ENCODE data around the gene OSBPL8.
"Not testable (repeated sequence)": the region's sequence is repeated elsewhere in the genome, so short reads cannot be mapped to it uniquely, and the experiment has no call there.

Gene OSBPL8

DNA sequence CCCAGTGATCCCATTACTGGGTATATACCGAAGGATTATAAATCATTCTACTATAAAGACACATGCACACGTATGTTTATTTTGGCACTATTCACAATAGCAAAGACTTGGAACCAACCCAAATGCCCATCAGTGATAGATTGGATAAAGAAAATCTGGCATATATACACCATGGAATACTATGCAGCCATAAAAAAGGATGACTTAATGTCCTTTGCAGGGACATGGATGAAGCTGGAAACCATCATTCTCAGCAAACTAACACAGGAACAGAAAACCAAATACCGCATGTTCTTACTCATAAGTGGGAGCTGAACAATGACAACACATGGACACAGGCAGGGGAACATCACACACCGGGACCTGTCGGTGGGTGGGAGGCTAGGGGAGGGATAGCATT lies 195.4 kb downstream of the OSBPL8 start:
- not testable (repeated sequence) for H3K27me3 ChIP-seq (ENCODE audit: insufficient read depth, low read length); H3K4me3 ChIP-seq (ENCODE audit: low read length); H3K27ac ChIP-seq (ENCODE audit: low read depth, low read length); H3K9me3 ChIP-seq (ENCODE audit: insufficient read depth, low read depth, low read length); H3K4me1 ChIP-seq (ENCODE audit: insufficient read depth, low read length); H3K9ac ChIP-seq (ENCODE audit: low read depth, low read length)
- 97% methylated on average over 5 of the region's 5 CpGs for WGBS
- H3K36me3 ChIP-seq (ENCODE audit: insufficient read depth, low read length), result peaks cover 44% of the 10 kb centered on the region

DNA sequence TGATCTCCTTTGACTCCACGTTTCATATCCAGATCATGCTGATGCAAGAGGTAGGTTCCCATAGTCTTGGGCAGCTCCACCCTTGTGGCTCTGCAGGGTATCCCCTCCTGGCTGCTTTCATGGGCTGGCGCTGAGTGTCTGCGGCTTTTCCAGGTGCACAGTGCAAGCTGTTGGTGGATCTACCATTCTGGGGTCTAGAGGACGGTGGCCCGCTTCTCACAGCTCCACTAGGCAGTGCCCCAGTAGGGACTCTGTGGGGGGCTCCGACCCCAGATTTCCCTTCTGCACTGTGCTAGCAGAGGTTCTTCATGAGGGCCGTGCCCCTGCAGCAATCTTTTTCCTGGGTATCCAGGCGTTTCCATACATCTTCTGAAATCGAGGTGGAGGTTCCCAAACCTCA lies 199.3 kb downstream of the OSBPL8 start:
- no peak overlapping the region for H3K4me3 ChIP-seq (ENCODE audit: low read length)
- H3K27ac ChIP-seq (ENCODE audit: low read depth, low read length), result no peak overlapping the region
- no peaks in the 10 kb centered on the region for H3K9me3 ChIP-seq (ENCODE audit: insufficient read depth, low read depth, low read length)
- 95% methylated on average over 9 of the region's 9 CpGs for WGBS
- H3K4me1 ChIP-seq (ENCODE audit: insufficient read depth, low read length), result no peaks in the 10 kb centered on the region
- H3K9ac ChIP-seq (ENCODE audit: low read depth, low read length), result no peak overlapping the region
- H3K27me3 ChIP-seq (ENCODE audit: insufficient read depth, low read length), result no peaks in the 10 kb centered on the region
- H3K36me3 ChIP-seq (ENCODE audit: insufficient read depth, low read length), result peaks cover 42% of the 10 kb centered on the region

DNA sequence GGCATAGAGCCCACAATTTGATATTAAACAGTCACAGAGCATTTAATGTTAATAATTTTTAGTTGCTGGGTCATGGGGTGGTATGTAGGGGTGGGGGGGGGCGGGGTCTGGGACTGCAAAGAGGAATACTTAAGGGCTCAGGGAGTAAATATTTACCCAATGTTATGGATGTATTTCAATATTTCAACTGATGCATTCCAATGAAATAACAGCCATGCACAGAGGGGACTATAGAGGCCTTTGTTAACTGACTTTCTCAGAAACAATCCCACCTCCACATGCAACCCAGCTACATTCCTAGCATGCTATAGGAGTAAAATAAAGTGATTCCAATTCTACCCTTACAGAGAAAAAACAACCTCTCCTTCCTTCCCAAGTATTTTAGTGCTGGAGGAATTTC lies 203.5 kb downstream of the OSBPL8 start:
- Histone ChIP-seq H3K9me3 (ENCODE audit: insufficient read depth, low read depth, low read length) (no peaks in the 10 kb centered on the region), H3K9ac (ENCODE audit: low read depth, low read length) (no peak overlapping the region), H3K27me3 (ENCODE audit: insufficient read depth, low read length) (no peaks in the 10 kb centered on the region), H3K4me3 (ENCODE audit: low read length) (no peak overlapping the region), H3K4me1 (ENCODE audit: insufficient read depth, low read length) (no peaks in the 10 kb centered on the region), H3K27ac (ENCODE audit: low read depth, low read length) (no peak overlapping the region), H3K36me3 (ENCODE audit: insufficient read depth, low read length) (peaks cover 43% of the 10 kb centered on the region)
- WGBS, result 100% methylated on average over 1 of the region's 1 CpG

DNA sequence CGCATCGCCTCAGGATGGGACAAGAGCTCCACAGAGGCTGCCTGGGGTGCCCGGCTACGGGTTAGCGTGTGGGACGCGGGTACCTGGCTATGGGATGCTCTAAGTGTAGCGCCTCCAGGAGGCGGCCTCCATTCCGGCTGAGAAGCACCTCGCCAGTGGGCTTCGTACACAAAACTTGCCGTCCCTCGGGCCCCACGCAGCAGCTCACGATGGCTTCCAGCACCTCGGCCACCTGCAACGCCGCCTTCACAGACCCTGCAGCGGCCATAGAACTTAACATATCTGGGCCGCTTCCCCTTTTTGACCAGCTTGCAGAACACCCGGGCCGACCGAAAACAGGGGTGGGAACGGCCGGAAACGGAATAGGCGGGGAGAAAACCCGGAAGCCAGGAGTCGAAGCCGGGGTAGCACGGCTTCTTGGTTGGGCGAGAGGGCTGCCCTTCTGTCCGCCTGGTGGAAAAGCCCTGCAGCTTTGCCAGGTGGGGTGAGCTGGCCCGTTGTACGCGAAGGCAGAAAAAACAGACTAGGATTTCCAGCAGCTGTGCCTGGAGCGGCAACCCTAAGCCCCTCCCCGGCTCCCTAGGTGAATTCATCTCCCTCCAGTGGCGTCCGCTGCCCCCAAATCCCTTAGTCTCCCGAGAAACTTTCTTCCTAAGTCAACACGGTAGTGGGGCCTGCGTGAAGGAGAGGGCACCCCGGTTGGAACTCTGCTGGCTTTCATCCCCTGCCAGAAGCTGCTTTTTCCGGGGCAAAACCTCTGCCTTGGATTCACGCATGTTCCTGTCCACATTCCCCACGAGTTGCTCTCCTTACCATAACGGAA lies 211.3 kb downstream of the OSBPL8 start, which contains the start of gene BBS10:
Gene BBS10 (minus strand): TSS at position 337 of the 823 bp plus-strand sequence. CDS start 57 bp downstream, at position 280.
- Histone ChIP-seq H3K9me3 (ENCODE audit: insufficient read depth, low read depth, low read length) (no peaks in the 10 kb centered on the region), H3K9ac (ENCODE audit: low read depth, low read length) (peak within 1 kb of the TSS; percentile 90), H3K27me3 (ENCODE audit: insufficient read depth, low read length) (no peaks in the 10 kb centered on the region), H3K27ac (ENCODE audit: low read depth, low read length) (peak within 1 kb of the TSS; percentile 87), H3K4me3 (ENCODE audit: low read length) (peak within 1 kb of the TSS; percentile 94), H3K36me3 (ENCODE audit: insufficient read depth, low read length) (peaks cover 11% of the 10 kb centered on the region; the same call in 1 of the 2 replicates), H3K4me1 (ENCODE audit: insufficient read depth, low read length) (peaks cover 11% of the 10 kb centered on the region)
- 6% methylated on average over 49 of the region's 49 CpGs for WGBS

DNA sequence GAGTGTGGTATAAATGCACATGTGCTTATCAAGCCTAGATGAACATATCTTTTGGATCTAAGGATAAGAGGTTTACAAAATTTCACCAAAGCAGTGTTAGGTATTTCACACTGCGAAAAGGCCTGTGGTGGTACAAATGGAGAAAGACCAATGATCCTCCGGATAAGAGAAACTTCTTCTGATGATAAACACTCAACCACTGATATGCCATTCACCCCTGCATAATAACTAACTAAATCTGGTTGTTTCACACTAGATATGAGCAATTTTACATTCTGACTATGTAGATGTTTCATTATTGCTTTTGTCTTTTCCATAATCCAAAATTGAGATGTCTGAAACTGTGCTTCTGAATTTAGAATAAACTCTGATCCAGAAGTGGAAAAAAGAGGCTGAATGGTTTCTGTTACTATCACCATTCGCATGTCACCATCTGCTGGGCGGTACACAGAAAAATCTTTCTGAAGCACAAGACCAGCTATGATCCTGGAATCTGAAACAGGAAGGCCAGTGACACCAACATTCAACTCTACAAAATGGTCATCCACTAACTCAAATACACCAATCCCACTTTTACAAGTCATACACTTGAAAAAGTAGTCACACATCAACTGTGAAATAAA lies 212.7 kb downstream of the OSBPL8 start:
- H3K27ac ChIP-seq (ENCODE audit: low read depth, low read length), result no peak overlapping the region

DNA sequence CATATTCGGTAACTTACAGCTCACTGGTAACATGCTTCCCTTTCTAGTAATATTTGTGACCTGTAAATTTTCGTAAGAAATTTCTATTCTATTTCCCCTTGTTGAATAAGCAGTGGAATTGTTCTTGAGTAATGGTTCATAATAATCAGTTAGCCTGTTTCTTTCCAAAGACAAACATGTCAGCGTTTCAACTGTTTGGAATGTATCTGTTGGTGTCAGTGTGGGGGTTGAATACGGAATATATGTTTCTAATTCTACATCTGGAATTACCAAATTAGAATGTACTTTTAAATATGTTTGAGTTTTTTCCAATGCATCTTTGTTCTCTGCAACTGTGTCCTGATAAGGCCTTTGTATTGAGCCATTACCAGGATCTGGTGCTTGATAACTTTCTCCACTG lies 213.3 kb downstream of the OSBPL8 start:
- Histone ChIP-seq H3K27me3 (ENCODE audit: insufficient read depth, low read length) (no peaks in the 10 kb centered on the region), H3K9ac (ENCODE audit: low read depth, low read length) (no peak overlapping the region), H3K36me3 (ENCODE audit: insufficient read depth, low read length) (peaks cover 11% of the 10 kb centered on the region; the same call in 1 of the 2 replicates), H3K4me1 (ENCODE audit: insufficient read depth, low read length) (peaks cover 11% of the 10 kb centered on the region), H3K9me3 (ENCODE audit: insufficient read depth, low read depth, low read length) (no peaks in the 10 kb centered on the region), H3K27ac (ENCODE audit: low read depth, low read length) (no peak overlapping the region), H3K4me3 (ENCODE audit: low read length) (no peak overlapping the region)
- WGBS, result 96% methylated on average over 3 of the region's 4 CpGs

More for the DNA sequence above, 212.7 kb downstream of the OSBPL8 start:
- no peaks in the 10 kb centered on the region for H3K9me3 ChIP-seq (ENCODE audit: insufficient read depth, low read depth, low read length)
- no peaks in the 10 kb centered on the region for H3K27me3 ChIP-seq (ENCODE audit: insufficient read depth, low read length)
- peak overlapping the region; percentile 94 for H3K4me3 ChIP-seq (ENCODE audit: low read length)
- H3K4me1 ChIP-seq (ENCODE audit: insufficient read depth, low read length), result peaks cover 11% of the 10 kb centered on the region
- 0 out of 2 replicates have a peak overlapping the region, but pooled peaks have one; percentile 90 for H3K9ac ChIP-seq (ENCODE audit: low read depth, low read length)
- H3K36me3 ChIP-seq (ENCODE audit: insufficient read depth, low read length), result peaks cover 11% of the 10 kb centered on the region; the same call in 1 of the 2 replicates
- 94% methylated on average over 4 of the region's 4 CpGs for WGBS

DNA sequence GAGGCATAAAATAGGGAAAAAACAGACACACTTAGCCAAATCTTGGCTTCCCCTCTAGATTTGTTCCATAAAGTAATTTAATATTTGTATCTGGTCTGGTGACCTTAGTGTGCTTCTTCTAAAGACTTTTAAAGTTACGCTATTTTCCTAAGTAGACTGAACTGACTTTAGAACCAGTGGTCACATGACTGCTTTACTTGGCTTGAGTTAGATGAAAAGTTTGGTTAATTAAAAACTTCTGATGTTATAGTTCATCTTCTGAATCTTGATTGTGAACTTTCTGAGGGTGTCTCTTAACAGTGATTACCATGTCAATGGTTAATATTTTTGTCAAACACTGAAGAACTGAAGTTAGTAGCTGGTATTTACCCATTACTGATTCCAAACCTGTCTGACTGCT lies 214.0 kb downstream of the OSBPL8 start:
- H3K36me3 ChIP-seq (ENCODE audit: insufficient read depth, low read length), result peaks cover 11% of the 10 kb centered on the region; the same call in 1 of the 2 replicates
- 100% methylated on average over 1 of the region's 1 CpG for WGBS
- H3K4me1 ChIP-seq (ENCODE audit: insufficient read depth, low read length), result peaks cover 11% of the 10 kb centered on the region
- no peaks in the 10 kb centered on the region for H3K27me3 ChIP-seq (ENCODE audit: insufficient read depth, low read length)
- H3K4me3 ChIP-seq (ENCODE audit: low read length), result no peak overlapping the region
- H3K9ac ChIP-seq (ENCODE audit: low read depth, low read length), result no peak overlapping the region
- H3K9me3 ChIP-seq (ENCODE audit: insufficient read depth, low read depth, low read length), result no peaks in the 10 kb centered on the region
- H3K27ac ChIP-seq (ENCODE audit: low read depth, low read length), result no peak overlapping the region

DNA sequence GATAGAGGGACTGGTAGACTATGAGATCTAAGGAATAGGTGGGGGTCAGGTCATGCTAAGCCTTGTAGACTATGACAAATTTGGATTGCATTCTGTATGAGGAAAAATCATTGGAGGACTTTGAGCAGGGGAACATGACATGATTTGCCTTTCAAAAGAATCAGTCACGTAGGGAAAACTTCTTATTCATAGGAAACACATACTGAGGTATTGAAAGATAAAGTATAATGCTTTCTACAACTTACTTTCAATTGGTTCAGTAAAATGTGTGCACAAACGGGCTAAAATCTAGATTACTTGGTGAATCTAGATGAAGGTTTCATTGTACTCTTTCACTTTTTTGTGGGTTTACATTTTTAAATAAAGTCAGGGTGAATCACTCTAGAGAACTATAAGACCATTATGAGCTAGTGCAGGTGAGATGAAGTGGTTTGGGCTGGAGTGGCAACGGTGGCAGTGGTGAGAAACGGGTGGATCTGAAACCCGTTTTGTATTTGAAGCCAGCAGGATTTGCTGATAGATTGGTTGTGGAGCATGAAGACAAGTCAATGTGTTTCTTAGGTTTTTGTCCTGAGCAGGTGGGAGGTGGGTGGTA lies 218.0 kb downstream of the OSBPL8 start:
- 0 out of 2 replicates have a peak, but pooled peaks cover under 1% of the 10 kb centered on the region for H3K4me1 ChIP-seq (ENCODE audit: insufficient read depth, low read length)
- no peaks in the 10 kb centered on the region for H3K27me3 ChIP-seq (ENCODE audit: insufficient read depth, low read length)
- H3K27ac ChIP-seq (ENCODE audit: low read depth, low read length), result no peak overlapping the region
- H3K4me3 ChIP-seq (ENCODE audit: low read length), result no peak overlapping the region
- WGBS, result 90% methylated on average over 4 of the region's 5 CpGs
- no peak overlapping the region for H3K9ac ChIP-seq (ENCODE audit: low read depth, low read length)
- H3K9me3 ChIP-seq (ENCODE audit: insufficient read depth, low read depth, low read length), result no peaks in the 10 kb centered on the region
- peaks cover 9% of the 10 kb centered on the region; the same call in 1 of the 2 replicates for H3K36me3 ChIP-seq (ENCODE audit: insufficient read depth, low read length)

DNA sequence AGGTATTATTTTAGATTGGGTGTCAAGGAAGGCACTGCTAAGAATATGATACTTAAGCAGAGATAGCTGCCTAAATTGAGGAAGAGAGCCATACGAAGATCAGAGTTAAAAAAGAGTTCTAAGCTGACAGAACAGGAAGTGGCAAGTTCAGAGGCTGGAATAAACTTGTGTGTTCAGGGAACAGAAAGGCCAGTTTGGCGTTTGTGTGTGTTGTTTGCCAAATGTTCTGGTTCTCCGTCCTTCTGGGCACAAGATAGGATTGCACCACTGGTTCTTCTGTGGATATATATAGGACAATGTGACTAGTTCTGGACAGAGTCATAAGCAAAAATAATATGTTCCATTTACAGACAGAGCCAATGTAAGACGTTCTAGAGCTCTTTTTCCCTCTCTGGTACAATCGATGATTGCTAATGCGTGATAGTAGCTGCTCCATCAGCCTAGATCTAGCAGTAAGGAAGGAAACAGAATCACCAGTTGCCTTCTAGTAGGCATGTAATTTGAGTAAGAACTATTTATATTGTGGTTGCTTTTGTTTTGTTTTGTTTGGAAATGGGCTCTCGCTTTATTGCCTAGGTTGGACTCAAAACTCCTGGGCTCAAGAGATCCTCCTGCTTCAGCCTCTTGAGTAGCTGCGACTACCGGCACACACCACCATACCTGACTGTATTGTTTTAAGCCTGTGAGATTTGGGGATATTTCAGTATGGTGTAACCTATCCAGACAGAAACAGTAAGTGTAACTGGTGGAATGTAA lies 218.7 kb downstream of the OSBPL8 start:
- no peaks in the 10 kb centered on the region for H3K27me3 ChIP-seq (ENCODE audit: insufficient read depth, low read length)
- 92% methylated on average over 9 of the region's 9 CpGs for WGBS
- no peaks in the 10 kb centered on the region for H3K9me3 ChIP-seq (ENCODE audit: insufficient read depth, low read depth, low read length)
- H3K4me3 ChIP-seq (ENCODE audit: low read length), result no peak overlapping the region
- H3K27ac ChIP-seq (ENCODE audit: low read depth, low read length), result no peak overlapping the region
- 0 out of 2 replicates have a peak, but pooled peaks cover 2% of the 10 kb centered on the region for H3K36me3 ChIP-seq (ENCODE audit: insufficient read depth, low read length)
- H3K9ac ChIP-seq (ENCODE audit: low read depth, low read length), result no peak overlapping the region
- H3K4me1 ChIP-seq (ENCODE audit: insufficient read depth, low read length), result no peaks in the 10 kb centered on the region

DNA sequence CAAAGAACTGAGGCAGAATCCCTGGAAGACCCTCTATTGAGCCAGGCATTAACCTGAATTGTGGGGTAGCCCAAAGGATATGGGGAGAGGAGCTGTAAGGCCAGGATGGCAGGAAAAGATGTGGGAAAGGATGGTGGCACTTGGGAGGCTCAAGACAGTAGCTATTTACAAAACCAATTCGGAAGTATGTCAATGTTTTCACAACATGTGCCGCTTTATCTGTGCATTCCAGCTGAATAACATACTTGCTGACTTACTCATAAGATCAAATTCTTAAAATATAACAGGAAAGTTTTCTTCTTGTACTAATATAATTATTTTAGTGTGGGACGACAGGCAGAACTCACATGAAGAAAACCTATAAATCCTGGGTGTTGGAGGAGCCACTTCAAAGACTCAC lies 222.0 kb downstream of the OSBPL8 start:
- no peak overlapping the region for H3K4me3 ChIP-seq (ENCODE audit: low read length)
- no peak overlapping the region for H3K9ac ChIP-seq (ENCODE audit: low read depth, low read length)
- WGBS, result 85% methylated on average over 3 of the region's 3 CpGs
- no peaks in the 10 kb centered on the region for H3K36me3 ChIP-seq (ENCODE audit: insufficient read depth, low read length)
- peaks cover 5% of the 10 kb centered on the region; the same call in 1 of the 2 replicates for H3K4me1 ChIP-seq (ENCODE audit: insufficient read depth, low read length)
- H3K27ac ChIP-seq (ENCODE audit: low read depth, low read length), result no peak overlapping the region
- no peaks in the 10 kb centered on the region for H3K9me3 ChIP-seq (ENCODE audit: insufficient read depth, low read depth, low read length)
- H3K27me3 ChIP-seq (ENCODE audit: insufficient read depth, low read length), result no peaks in the 10 kb centered on the region
